ENCODE data around the gene SPEM1.

- TF ChIP-seq GATA2 (IDR thresholded peaks at IDR 0.05; ENCODE audit: low read depth, low read length) (no peak), GATA3 (IDR thresholded peaks at IDR 0.05; ENCODE audit: low read depth, low read length) (no peak)
Measured at GRCh38 chr17:7393613-7394451, 26.3 kb upstream of the SPEM1 start.

All from SH-SY5Y (cell line).